GM19395 (cell line): ENCODE data around the gene GAS7.
"Not testable (repeated sequence)": the region's sequence is repeated elsewhere in the genome, so short reads cannot be mapped to it uniquely, and the experiment has no call there.

ENCODE experiments used
- ATAC-seq: cut with Tn5 transposase; IDR thresholded peaks from one replicate; pipeline ENCODE4 v1.9.1; 2021; ENCODE audit warnings: mild to moderate bottlenecking, moderate library complexity; ENCODE audit not compliant: unreplicated experiment

The GAS7 gene

DNA sequence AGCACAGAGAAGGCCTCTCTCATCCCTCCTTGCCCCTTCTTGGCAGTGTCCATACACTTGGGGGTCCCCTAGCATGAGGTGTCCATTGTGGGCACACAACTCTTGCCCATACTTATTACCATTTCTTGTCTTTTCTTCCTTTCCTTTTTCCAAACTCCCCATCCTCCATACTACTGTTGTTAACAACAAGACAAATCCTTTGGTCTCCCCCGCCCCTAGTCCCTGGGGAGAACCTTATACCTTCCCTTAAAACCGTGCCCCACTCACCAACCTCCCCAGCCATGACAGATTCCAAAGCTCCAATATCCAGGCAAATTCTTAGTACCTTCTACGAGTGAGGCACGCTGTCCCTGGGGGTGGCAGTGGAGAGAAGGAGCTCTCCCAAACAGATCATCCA lies 82.9 kb downstream of the GAS7 start:
- ATAC-seq: no peak

DNA sequence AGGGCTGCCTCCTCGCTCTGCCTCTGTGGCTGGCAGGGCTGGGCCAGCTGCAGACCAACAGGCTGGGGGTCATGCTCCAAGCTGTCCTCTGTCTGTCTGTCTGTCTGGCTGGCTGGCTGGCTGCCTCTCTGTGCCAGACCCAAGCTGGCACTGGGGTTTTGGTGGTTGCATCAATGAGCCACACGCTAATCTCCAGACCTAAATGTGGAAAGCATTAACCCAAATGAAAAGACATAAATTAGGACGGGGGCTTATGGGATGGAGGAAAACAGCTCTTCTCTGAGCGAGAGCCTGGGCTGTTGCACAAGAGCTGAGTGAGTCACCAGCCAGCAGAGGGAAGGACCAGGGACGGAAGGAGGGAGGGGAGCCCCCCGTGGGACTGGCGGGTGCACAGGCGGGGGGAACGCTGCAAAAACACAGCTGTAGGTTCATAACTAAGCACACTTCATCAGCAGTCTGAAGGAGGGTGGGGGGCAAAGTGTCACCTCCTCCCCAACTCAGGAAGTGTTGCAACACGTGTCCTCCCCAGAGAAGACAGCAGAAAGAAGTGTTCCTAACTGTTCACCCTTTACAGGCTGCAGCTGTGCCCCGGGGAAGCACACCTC lies 83.4 kb downstream of the GAS7 start:
- peak; percentile 46 for ATAC-seq

DNA sequence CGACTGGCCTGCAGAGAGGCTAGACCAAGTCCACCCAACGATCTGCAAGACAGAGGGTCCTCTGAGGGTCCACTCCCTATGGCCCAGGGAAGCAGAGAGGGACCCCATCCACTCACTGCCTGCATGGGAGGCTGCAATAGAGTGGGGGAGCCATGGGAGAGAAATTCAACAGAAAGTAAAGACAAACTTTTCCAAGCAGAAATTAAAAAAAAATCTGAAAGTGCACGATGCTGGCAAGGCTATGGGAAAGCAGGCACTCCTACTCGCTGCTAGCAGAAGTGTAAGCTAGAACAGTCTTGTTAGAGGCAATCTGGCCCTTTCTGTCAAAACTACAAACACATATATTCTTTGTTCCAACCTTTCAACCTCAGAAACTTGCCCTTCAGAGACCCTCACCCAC lies 85.4 kb downstream of the GAS7 start:
- ATAC-seq: no peak

DNA sequence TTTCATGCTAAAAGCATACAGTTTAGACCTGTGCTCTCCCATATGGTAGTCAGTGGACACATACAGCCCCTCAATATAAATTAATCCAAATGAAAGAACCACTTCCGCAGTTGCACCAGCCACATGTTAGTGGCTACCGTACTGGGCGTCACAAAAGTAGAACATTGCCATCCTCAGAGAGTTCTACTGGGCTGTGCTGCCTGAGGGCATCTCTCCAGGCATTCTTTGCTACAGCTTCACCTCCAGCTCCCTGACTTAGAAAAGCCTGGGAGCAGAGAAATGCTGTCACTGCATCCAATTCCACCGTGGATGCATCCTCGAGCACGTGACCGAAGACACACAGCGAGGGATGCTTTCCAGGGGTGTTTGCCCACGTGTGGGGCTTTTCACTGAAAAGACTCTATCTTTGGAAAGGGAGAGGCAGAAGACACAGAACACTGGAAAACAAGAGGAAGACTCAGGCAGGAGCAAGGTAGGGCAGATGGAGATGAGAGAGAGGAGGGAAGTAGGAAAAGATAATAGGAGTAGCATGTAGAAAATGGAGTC lies 86.4 kb downstream of the GAS7 start:
- no peak for ATAC-seq

DNA sequence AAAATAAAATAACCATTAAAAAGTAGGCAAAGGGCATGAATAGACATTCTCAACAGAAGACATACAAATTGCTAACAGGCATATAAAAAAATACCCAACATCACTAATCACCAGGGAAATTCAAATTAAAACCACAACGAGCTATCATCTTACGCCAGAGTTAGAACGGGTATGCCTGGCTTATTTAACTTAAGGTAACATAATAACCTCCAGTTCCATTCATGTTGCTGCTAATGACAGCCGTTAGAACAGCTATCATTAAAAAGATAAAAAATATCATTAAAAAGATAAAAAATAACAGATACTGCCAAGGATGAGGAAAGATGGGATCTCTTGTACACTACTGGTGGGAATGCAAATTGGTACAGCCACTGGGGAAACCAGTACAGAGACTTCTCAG lies 89.3 kb downstream of the GAS7 start:
- ATAC-seq: no peak

DNA sequence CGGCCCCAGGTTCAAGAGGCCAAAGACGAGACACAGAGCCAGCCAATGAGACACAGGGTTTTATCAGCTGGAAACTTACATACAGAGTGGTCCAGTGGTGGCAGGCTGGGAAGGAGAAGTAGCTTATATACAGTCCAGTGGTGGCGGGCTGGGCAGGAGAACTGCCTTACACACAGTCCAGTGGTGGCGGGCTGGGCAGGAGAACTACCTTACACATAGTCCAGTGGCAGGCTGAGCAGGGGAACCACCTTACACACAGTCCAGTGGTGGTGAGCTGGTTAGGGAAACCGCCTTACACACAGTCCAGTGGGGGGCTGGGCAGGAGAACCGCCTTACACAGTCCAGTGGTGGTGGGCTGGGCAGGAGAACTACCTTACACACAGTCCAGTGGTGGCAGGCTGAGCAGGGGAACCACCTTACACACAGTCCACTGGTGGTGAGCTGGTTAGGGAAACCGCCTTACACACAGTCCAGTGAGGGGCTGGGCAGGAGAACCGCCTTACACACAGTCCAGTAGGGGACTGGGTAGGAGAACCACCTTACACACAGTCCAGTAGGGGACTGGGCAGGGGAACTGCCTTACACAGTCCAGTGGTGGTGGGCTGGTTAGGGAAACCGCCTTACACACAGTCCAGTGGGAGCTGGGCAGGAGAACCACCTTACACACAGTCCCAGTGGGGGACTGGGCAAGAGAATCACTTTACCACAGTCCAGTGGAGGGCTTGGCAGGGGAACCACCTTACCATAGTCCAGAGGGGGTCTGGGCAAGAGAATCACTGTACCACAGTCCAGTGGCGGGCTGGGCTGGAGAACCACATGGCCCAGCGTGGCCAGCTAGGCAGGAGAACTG lies 90.9 kb downstream of the GAS7 start:
- ATAC-seq: no peak

DNA sequence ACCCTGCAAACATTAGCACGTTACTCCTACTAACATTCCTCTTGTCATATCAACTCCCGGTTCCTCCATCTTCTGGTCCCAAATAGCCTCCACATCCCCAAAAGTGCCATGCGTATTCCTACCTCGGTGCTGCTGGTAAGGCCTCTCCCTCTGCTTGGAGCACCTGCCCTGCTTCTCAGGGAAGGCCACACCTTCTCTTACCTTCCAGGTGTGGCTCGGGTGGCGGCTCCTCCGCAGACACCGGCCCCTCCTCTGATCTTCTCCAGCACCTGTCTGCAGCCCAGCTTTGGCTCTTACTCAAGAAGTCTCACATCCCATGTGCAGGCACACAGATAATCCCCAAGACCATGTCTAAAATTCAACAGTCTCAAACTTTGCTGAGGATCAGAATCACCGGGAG lies 92.3 kb downstream of the GAS7 start:
- ATAC-seq: no peak

DNA sequence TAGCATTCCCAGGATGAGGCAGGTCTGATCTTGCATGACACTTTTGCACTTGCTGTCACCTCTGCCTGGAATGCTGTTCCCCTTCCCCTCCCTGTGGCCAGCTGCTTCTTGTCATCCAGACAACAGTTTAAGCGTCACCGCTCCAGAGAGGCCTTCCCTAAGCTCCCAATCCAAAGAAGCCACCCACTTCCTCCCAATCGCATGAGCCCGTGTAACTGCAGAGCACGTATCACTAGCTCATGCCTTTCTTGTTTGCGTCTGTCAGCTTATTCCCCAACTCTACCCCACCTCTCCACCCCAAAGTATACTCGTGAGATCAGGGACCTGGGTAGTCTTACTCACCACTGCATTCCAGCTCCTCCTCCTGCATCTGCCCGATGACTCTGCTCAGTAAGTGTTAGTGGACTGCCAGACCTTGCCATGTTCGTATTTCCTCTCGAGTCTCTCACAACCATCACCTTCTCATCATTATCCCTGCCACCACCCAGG lies 92.8 kb downstream of the GAS7 start:
- no peak for ATAC-seq

DNA sequence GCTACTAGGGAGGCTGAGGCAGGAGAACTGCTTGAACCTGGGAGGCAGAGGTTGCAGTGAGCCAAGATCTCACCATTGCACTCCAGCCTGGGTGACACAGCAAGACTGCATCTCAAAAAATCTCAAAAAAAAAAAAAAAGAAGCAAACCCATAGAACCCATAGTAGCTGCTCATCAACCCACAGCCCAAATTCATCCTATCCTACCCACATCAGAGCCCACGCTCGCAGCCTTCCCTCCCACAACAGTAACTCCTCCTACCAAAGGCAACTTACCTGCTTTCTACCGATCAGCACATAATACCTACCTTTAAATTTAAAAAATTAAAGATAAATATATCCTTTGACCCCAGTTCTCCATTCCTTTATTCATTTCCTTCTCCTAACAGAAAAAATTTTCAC lies 94.7 kb downstream of the GAS7 start:
- no peak for ATAC-seq

DNA sequence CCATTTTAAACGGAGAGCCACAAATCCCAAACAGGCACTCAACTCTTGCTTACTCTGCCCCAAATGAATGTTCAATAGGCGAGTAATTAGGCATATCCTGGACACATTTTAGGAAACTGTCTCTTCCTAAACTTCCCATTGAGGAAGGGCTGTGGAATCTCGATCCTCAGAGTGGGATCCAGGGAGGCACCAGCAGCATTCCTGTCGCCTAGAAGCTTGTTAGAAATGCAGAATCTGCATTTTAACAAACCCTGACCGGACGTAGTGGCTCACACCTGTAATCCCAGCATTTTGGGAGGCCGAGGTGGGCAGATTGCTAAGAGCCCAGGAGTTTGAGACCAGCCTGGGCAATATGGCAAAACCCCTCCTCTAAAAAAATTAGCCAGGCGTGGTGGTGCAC lies 95.6 kb downstream of the GAS7 start:
- ATAC-seq: no peak

DNA sequence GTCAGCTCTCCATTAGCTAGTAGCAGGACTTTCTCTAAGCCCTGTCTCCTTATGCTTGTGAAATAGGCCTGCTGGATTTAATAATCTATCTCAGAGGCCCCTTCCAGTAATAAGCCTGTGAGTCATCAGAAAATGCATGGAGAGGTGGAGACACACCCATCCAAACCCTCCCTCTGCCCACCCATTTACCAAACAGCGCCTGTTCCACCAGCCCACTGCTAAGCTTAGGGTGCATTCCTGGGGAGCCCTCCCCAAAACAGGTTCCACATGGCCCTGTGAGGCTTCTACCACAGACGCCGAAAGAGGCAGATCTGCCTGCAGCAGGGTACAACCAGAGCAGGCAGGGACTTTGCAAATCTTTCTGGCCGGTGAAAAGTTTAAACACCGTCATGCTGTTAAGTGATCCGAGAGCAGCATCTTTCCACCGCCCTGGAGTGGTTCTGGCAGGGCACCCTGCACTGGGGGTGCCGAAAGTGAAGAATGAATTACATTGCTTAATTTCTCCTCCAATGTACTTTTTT lies 99.3 kb downstream of the GAS7 start:
- no peak for ATAC-seq

DNA sequence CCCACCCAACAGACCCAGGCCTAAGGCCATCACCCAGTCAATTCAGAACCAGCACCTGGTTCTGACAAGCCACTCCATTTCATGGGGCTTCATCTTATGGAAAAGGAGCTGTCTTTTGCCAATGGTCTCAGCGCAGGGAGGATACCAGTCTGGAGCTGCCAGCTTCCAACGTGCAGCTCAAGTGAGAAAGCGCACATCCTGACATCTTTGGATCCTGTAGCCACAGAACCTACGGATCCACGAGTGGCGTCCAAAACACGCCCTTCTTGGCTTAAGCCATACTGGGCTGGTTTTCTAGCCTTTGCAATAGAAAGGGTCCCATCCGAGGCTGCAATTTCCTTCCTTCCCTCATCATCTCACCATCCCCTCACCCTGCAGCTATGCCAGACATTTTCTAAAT lies 101.8 kb downstream of the GAS7 start:
- ATAC-seq: no peak

DNA sequence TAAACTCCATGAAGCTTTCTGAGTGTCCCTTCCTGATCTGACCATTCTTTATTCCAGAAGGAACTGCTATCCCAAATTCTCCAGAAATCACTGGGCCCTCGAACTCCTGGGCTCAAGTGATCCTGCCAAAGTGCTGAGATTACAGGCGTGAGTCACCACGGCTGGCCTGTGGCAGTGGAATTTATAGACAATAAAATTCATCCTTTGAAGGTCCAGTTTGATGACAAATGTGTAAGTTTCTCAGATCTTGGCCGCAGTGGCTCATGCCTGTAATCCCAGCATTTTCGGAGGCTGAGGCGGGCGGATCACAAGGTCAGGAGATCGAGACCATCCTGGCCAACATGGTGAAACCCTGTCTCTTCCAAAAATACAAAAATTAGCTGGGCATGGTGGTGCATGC lies 103.1 kb downstream of the GAS7 start:
- not testable (repeated sequence) for ATAC-seq

DNA sequence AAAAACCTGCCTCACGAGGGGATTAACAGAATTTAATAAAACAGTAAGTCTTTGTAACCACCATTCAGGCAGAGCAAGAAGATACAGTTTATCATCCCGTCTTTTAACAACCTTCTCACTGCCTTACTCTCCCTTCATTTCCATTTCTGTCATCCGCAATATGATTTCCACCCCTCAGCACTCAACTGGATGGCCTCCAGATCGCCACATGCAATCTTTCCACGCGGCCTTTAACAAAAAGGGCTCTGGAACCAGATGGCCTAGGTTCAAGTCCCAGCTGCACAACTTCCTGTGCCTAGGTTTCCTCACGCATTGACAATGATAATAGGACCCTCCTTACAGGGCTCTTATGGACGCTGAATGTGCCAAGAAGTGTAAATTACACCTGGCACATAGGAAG lies 103.6 kb downstream of the GAS7 start:
- no peak for ATAC-seq

DNA sequence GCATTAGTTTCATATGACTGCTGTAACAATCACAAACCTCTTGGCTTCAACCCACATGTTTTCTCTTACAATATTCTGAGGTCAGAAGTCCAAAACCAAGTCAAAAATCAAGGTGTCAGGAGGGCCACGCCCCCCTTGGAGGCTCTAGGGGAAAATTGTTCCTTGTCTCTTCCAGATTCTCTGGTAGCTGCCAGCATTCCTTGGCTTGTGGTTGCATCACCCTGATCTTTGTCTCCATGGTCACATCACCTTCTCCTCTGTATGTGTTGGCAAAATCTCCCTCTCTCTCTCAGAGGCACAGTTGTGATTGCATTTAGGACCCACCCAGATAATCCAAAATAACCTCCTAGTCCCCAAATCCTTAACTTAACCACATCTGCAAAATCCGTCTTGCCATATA lies 105.8 kb downstream of the GAS7 start:
- no peak for ATAC-seq

DNA sequence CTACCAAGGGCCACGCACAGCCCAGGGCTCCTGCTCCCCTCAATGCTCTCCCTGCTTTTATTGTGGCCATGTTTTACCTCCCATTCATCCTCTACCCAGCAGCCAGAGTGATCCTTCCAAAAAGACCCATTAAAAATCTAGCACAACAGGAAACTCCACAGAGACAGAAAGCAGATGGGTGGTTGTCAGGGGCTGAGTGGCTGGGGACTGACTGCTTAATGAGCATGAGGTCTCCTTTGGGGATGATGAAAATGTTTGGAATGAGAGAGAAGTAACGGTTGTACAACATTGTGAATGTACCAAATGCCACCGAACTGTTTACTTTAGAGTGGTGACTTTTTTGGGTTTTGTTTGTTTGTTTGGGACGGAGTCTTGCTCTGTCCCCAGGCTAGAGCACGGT lies 107.4 kb downstream of the GAS7 start:
- ATAC-seq: no peak

DNA sequence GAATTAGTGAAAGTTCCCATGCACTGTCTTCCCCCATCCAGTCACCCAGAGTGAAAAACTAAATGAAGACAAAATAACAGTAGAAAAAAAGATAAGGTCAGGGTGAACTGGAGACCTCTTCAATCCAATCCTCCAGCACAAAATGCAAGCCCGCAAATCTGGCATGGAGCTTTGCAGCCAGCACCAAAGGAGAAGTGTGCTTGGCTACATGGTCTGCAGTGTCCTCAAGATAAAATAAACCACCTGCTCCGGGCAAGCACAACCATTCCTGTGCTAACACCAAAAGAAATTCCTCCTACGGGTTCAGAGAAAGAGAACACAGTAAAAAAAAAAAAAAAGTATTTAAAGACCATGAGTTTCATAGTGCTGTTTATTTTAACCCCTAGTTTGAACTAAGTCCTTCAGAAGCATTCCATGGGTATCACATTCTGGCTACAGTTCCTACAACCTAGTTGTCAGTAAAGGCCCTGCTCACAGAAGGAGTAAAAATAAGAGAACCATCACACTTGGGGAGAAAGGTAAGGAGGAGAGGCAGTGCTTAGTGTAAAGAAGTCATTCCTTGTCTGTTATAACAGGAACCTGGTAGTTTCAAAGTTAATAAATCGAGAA lies 109.1 kb downstream of the GAS7 start:
- no peak for ATAC-seq

DNA sequence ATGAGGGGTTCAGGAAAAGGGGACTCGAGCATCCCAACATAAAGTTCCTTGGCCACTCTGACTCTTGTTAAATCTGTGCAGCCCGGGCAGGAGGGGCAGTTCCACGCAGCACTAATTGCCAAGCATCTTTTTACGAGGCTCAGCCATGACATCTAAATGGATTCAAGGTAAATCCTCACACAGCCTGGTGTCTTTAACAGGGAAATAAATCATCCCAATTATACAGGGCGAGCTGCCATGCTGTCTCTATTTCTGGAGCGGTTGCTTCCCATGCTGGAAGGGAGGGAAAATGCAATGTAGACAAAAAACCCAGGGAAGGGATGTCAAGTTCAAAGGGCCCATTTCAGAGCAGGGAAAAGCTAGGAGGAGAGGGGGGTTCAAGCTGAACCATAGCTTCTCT lies 110.0 kb downstream of the GAS7 start:
- no peak for ATAC-seq

DNA sequence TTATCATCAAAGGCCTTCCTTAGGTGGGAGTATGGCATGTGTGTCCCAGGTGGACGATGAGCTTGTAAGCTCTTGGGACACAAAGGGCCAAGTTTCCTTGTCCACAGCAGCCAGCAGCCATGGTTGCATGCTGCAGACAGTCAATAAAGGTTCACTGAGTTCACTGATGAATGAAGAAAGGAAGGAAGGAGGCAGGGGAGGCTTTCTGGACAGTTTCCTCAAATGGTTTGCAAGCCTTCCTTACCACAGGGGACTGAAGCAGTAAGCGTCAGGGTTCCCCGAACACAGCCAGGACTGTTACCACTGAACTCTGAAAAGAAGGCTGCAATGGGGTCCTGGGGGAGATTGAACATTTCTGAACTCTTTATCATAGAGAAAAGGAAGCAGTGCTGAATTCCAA lies 111.1 kb downstream of the GAS7 start:
- ATAC-seq: no peak

DNA sequence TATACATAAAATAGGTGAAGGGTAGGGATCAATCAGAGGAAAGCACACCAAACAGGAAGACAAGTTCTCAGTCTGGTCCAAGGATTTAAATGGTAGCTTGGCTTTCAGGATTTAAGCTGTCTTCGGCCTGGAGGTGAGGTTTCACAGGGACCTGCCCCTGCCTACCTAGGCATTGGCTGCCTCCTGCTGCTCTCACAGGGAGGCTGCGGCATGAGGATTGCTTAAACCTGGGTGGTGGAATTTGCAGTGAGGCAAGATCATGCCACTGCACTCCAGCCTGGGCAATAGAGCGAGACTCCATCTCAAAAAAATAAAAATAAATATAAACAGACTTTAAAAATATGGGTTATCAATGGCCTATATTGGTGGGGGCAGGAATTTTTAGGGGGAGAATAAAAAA lies 114.5 kb downstream of the GAS7 start:
- ATAC-seq: no peak

DNA sequence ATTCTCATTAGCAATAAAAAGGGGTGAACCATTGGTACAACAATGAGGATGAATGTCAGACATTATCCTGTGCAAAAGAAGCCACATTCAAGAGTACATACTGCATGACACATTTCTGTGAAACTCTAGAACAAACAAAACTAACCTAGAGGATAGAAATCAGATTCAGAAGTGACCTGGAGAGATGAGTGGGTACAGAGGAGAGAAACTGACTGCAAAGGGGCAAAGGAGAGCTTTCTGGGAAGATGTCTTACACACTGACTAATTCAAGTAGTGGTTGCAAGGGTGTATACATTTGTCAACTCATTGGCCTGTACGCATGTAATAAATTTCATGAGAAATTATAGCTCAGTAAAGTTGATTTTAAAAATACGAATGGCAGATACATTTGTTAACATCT lies 115.6 kb downstream of the GAS7 start:
- no peak for ATAC-seq
